NB4 (cell line): Measurements from ENCODE around the gene HPCAL4.

ENCODE experiments used
- POLR2A ChIP-seq: IDR thresholded peaks from 2 replicates; pipeline ENCODE4 v1.6.1; 2011; ENCODE audit warnings: mild to moderate bottlenecking; ENCODE audit not compliant: insufficient read length; ENCODE audit errors: extremely low read depth
- TF ChIP-seq, protein P1 (sequence below): IDR thresholded peaks from one replicate; pipeline ENCODE4 v1.5.1; 2012; ENCODE audit warnings: low read depth, low read length

DNA sequence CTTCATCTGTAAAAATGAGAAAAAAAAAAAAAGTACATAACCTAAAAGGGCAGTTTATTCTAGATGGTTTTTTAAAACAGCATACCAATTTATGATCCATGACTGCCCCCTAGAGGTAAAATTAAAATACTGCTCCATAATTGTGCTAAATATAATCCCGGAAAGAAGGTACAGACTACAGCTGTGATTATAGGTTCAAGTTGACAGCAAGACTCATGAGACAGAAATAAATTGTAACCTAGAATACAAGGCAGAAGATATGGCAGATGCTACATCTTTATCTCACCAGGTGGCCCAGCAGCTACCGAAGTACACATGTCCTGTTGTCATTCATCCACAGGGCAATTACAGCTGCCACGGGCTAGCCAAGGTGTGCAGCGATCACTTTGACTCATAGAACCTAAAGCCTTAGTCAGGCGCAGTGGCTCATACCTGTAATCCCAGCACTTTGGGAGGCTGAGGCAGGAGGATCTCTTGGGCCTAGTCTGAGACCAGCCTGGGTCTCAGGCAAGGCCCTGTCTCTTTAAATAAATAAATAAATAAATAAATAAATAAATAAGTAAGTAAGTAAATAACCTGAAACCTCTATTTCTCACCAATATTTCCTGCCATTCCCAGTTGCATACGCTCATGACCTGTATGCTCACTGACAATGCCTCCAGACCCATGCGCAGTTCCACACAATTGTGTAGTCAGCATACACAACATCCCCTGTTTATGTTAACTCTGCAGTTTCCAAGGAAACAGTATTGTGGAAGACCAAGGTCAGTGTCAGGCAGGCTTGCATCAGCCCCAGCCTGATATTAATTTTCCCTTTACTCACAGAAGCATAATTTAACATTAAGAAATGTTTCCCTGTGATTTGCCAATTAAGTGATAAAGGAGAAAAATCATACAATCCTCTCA, 29.1 kb upstream of the HPCAL4 start:
- no peak for TF ChIP-seq POLR2A
- TF ChIP-seq, protein P1, sequence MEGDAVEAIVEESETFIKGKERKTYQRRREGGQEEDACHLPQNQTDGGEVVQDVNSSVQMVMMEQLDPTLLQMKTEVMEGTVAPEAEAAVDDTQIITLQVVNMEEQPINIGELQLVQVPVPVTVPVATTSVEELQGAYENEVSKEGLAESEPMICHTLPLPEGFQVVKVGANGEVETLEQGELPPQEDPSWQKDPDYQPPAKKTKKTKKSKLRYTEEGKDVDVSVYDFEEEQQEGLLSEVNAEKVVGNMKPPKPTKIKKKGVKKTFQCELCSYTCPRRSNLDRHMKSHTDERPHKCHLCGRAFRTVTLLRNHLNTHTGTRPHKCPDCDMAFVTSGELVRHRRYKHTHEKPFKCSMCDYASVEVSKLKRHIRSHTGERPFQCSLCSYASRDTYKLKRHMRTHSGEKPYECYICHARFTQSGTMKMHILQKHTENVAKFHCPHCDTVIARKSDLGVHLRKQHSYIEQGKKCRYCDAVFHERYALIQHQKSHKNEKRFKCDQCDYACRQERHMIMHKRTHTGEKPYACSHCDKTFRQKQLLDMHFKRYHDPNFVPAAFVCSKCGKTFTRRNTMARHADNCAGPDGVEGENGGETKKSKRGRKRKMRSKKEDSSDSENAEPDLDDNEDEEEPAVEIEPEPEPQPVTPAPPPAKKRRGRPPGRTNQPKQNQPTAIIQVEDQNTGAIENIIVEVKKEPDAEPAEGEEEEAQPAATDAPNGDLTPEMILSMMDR, result peak; percentile 21
